ENCODE results near the gene CSMD2. TPM values are rescaled to one million over a fixed set of nuclear protein-coding genes. Genes with fewer than 3 reads are reported as not detected.

CSMD2 gene
- total RNA-seq, 8 experiments from 2014 or later = 0.32 to 50.0 (median 1.2) TPM

- Histone ChIP-seq H3K27ac (no peak overlapping the region), H3K4me3 (no peak overlapping the region), H3K4me1 (replicated peaks in 1 of 2) (no peaks in the 10 kb centered on the region)
- in situ Hi-C loops (cut with MboI; ENCODE audit: low pct_unique_long_range_greater_than_20kb in 2 of 9, low sequenced_read_pairs in 9 of 9, unreplicated experiment in 9 of 9) = no loop called here
- no peak for ATAC-seq (replicated peaks in 6 of 8)
- 83 to 100% (median 99%) methylated on average over 2 to 8 of the region's 9 CpGs; no CpG with 5 or more reads in 6 of the 10 experiments for WGBS, 10 experiments
These were observed 670.1 kb downstream of the CSMD2 start for GRCh38 chr1:33494929-33495328.

- no peak overlapping the region for H3K4me3 ChIP-seq
- H3K4me1 ChIP-seq (replicated peaks in 1 of 2) = no peaks in the 10 kb centered on the region
- in situ Hi-C loops (cut with MboI; ENCODE audit: low pct_unique_long_range_greater_than_20kb in 2 of 9, low sequenced_read_pairs in 9 of 9, unreplicated experiment in 9 of 9) = no loop called here
- H3K27ac ChIP-seq = no peak overlapping the region
- WGBS, 10 experiments = 72 to 100% (median 97%) methylated on average over 1 to 2 of the region's 2 CpGs; no CpG with 5 or more reads in 4 of the 10 experiments
- ATAC-seq (replicated peaks in 6 of 8) = no peak
These were observed 676.4 kb downstream of the CSMD2 start for GRCh38 chr1:33488624-33489023.

- H3K27ac ChIP-seq = no peak overlapping the region
These were observed 682.6 kb downstream of the CSMD2 start for GRCh38 chr1:33482412-33482811.

GRCh38 chr1:33477451-33477850, 687.6 kb downstream of the CSMD2 start:
- ATAC-seq (replicated peaks in 6 of 8) = no peak
- Histone ChIP-seq H3K4me3 (no peak overlapping the region), H3K27ac (no peak overlapping the region), H3K4me1 (replicated peaks in 1 of 2) (peaks cover 5% of the 10 kb centered on the region in 2 donors)
- 44 to 100% (median 87%) methylated on average over 1 to 4 of the region's 4 CpGs for WGBS, 10 experiments
- in situ Hi-C loops (cut with MboI; ENCODE audit: low pct_unique_long_range_greater_than_20kb in 2 of 9, low sequenced_read_pairs in 9 of 9, unreplicated experiment in 9 of 9) = no loop called here

More at GRCh38 chr1:33482412-33482811, 682.6 kb downstream of the CSMD2 start:
- WGBS, 10 experiments = 70 to 100% (median 91%) methylated on average over 1 to 2 of the region's 2 CpGs
- Histone ChIP-seq H3K4me3 (no peak overlapping the region), H3K4me1 (replicated peaks in 1 of 2) (no peaks in the 10 kb centered on the region)
- in situ Hi-C loops (cut with MboI; ENCODE audit: low pct_unique_long_range_greater_than_20kb in 2 of 9, low sequenced_read_pairs in 9 of 9, unreplicated experiment in 9 of 9) = no loop called here
- ATAC-seq (replicated peaks in 6 of 8) = no peak

- ATAC-seq (replicated peaks in 6 of 8) = no peak
- in situ Hi-C loops (cut with MboI; ENCODE audit: low pct_unique_long_range_greater_than_20kb in 2 of 9, low sequenced_read_pairs in 9 of 9, unreplicated experiment in 9 of 9) = loop anchor here in 5 of 9 experiments (25.0 kb wide), 4 partner anchors 187 to 1062 kb away; partner anchors contain the start of gene AZIN2 (in 1 of the 5)
- H3K4me1 ChIP-seq (replicated peaks in 1 of 2) = peaks cover 16 to 19% of the 10 kb centered on the region in 2 donors
- no peak overlapping the region for H3K27ac ChIP-seq
- no peak overlapping the region for H3K4me3 ChIP-seq
These were observed 691.1 kb downstream of the CSMD2 start for GRCh38 chr1:33473900-33474299.

- Histone ChIP-seq H3K27ac (peak within 1 kb of the TSS; percentile 53 to 78), H3K4me3 (peak within 1 kb of the TSS; percentile 49 to 68 (median 49)), H3K4me1 (replicated peaks in 1 of 2) (peaks cover 16 to 19% of the 10 kb centered on the region in 2 donors)
- in situ Hi-C loops (cut with MboI; ENCODE audit: low pct_unique_long_range_greater_than_20kb in 2 of 9, low sequenced_read_pairs in 9 of 9, unreplicated experiment in 9 of 9) = loop anchor here in 5 of 9 experiments (25.0 kb wide), 4 partner anchors 185 to 1060 kb away; partner anchors contain the start of gene AZIN2 (in 1 of the 5)
- ATAC-seq (replicated peaks in 6 of 8) = peak; percentile 88 to 98 (median 95)
- 0 to 1% (median 0%) methylated on average over 1 to 20 of the region's 38 CpGs; no CpG with 5 or more reads in 3 of the 10 experiments for WGBS, 10 experiments
These were observed 692.6 kb downstream of the CSMD2 start, which contains the start of gene ZSCAN20 for GRCh38 chr1:33472269-33472980. TSS of gene ZSCAN20 (plus strand) at chr1:33472645. CDS start at chr1:33479289, 6,644 bp downstream.

- no peak overlapping the region for H3K4me3 ChIP-seq
- H3K4me1 ChIP-seq (replicated peaks in 1 of 2) = peaks cover 16 to 19% of the 10 kb centered on the region in 2 donors
- ATAC-seq (replicated peaks in 6 of 8) = no peak
- 88 to 100% (median 100%) methylated on average over 1 to 4 of the region's 4 CpGs; no CpG with 5 or more reads in 2 of the 10 experiments for WGBS, 10 experiments
- in situ Hi-C loops (cut with MboI; ENCODE audit: low pct_unique_long_range_greater_than_20kb in 2 of 9, low sequenced_read_pairs in 9 of 9, unreplicated experiment in 9 of 9) = loop anchor here in 5 of 9 experiments (25.0 kb wide), 4 partner anchors 184 to 1059 kb away; partner anchors contain the start of gene AZIN2 (in 1 of the 5)
- H3K27ac ChIP-seq = no peak overlapping the region
These were observed 693.6 kb downstream of the CSMD2 start for GRCh38 chr1:33471416-33471815.

- in situ Hi-C loops (cut with MboI; ENCODE audit: low pct_unique_long_range_greater_than_20kb in 2 of 9, low sequenced_read_pairs in 9 of 9, unreplicated experiment in 9 of 9) = loop anchor here in 5 of 9 experiments (25.0 kb wide), 4 partner anchors 183 to 1058 kb away; partner anchors contain the start of gene AZIN2 (in 1 of the 5)
- peak; percentile 41 to 57 (median 45) for ATAC-seq (replicated peaks in 6 of 8)
- Histone ChIP-seq H3K4me3 (no peak overlapping the region), H3K27ac (no peak overlapping the region), H3K4me1 (replicated peaks in 1 of 2) (peaks cover 16 to 19% of the 10 kb centered on the region in 2 donors)
- 0 to 14% (median 0%) methylated on average over 1 to 10 of the region's 11 CpGs; no CpG with 5 or more reads in 1 of the 10 experiments for WGBS, 10 experiments
These were observed 694.5 kb downstream of the CSMD2 start for GRCh38 chr1:33470495-33471012.

GRCh38 chr1:33469691-33470090, 695.3 kb downstream of the CSMD2 start:
- in situ Hi-C loops (cut with MboI; ENCODE audit: low pct_unique_long_range_greater_than_20kb in 2 of 9, low sequenced_read_pairs in 9 of 9, unreplicated experiment in 9 of 9) = loop anchor here in 5 of 9 experiments (25.0 kb wide), 4 partner anchors 182 to 1057 kb away; partner anchors contain the start of gene AZIN2 (in 1 of the 5)
- 54 to 100% (median 95%) methylated on average over 1 to 2 of the region's 2 CpGs; no CpG with 5 or more reads in 1 of the 10 experiments for WGBS, 10 experiments

GRCh38 chr1:33468967-33469366, 696.1 kb downstream of the CSMD2 start:
- WGBS, 10 experiments = 33 to 100% (median 88%) methylated on average over 1 to 3 of the region's 3 CpGs; no CpG with 5 or more reads in 1 of the 10 experiments
- Histone ChIP-seq H3K4me1 (replicated peaks in 1 of 2) (peaks cover 16 to 19% of the 10 kb centered on the region in 2 donors), H3K27ac (no peak overlapping the region), H3K4me3 (no peak overlapping the region)
- in situ Hi-C loops (cut with MboI; ENCODE audit: low pct_unique_long_range_greater_than_20kb in 2 of 9, low sequenced_read_pairs in 9 of 9, unreplicated experiment in 9 of 9) = loop anchor here in 5 of 9 experiments (25.0 kb wide), 4 partner anchors 182 to 1057 kb away; partner anchors contain the start of gene AZIN2 (in 1 of the 5)
- ATAC-seq (replicated peaks in 6 of 8) = no peak

More at GRCh38 chr1:33469691-33470090, 695.3 kb downstream of the CSMD2 start:
- no peak for ATAC-seq (replicated peaks in 6 of 8)
- H3K27ac ChIP-seq = no peak overlapping the region
- no peak overlapping the region for H3K4me3 ChIP-seq
- H3K4me1 ChIP-seq (replicated peaks in 1 of 2) = peaks cover 16 to 19% of the 10 kb centered on the region in 2 donors

- 88 to 90% (median 90%) methylated on average over 2 to 3 of the region's 4 CpGs; no CpG with 5 or more reads in 6 of the 10 experiments for WGBS, 10 experiments
- no peak overlapping the region for H3K4me3 ChIP-seq
- in situ Hi-C loops (cut with MboI; ENCODE audit: low pct_unique_long_range_greater_than_20kb in 2 of 9, low sequenced_read_pairs in 9 of 9, unreplicated experiment in 9 of 9) = loop anchor here in 5 of 9 experiments (25.0 kb wide), 4 partner anchors 181 to 1056 kb away; partner anchors contain the start of gene AZIN2 (in 1 of the 5)
- ATAC-seq (replicated peaks in 6 of 8) = no peak
- H3K4me1 ChIP-seq (replicated peaks in 1 of 2) = peaks cover 16 to 19% of the 10 kb centered on the region in 2 donors
- no peak overlapping the region for H3K27ac ChIP-seq
These were observed 696.5 kb downstream of the CSMD2 start for GRCh38 chr1:33468531-33468930.

GRCh38 chr1:33468011-33468410, 697.0 kb downstream of the CSMD2 start:
- no peak for ATAC-seq (replicated peaks in 6 of 8)
- WGBS, 10 experiments = 29 to 97% (median 75%) methylated on average over 1 to 3 of the region's 4 CpGs; no CpG with 5 or more reads in 4 of the 10 experiments
- Histone ChIP-seq H3K4me1 (replicated peaks in 1 of 2) (peaks cover 11 to 14% of the 10 kb centered on the region in 2 donors), H3K27ac (no peak overlapping the region), H3K4me3 (no peak overlapping the region)
- in situ Hi-C loops (cut with MboI; ENCODE audit: low pct_unique_long_range_greater_than_20kb in 2 of 9, low sequenced_read_pairs in 9 of 9, unreplicated experiment in 9 of 9) = loop anchor here in 5 of 9 experiments (25.0 kb wide), 4 partner anchors 181 to 1056 kb away; partner anchors contain the start of gene AZIN2 (in 1 of the 5)

Data from motor neuron (in vitro differentiated cells).